LNCAP (cell line): ENCODE measurements around the gene BTG3.
A peak's percentile ranks its signal among the peaks of the same experiment; 100 is the strongest.

Source experiments
- CTCF ChIP-seq: fragments of 450-650 bp; IDR thresholded peaks from 2 replicates; pipeline ENCODE4 v1.5.1; 2017; ENCODE audit warnings: mild to moderate bottlenecking

Gene BTG3

GRCh38 chr21:17610911-17611310, 1.8 kb downstream of the BTG3 start:
- no peak for TF ChIP-seq CTCF

GRCh38 chr21:17609681-17610080, 3.0 kb downstream of the BTG3 start:
- TF ChIP-seq CTCF: no peak

GRCh38 chr21:17607684-17608083, 5.0 kb downstream of the BTG3 start:
- no peak for TF ChIP-seq CTCF

- no peak for TF ChIP-seq CTCF
Measured at GRCh38 chr21:17602874-17603273, 9.8 kb downstream of the BTG3 start.

GRCh38 chr21:17598437-17598836, 14.3 kb downstream of the BTG3 start:
- no peak for TF ChIP-seq CTCF

- TF ChIP-seq CTCF: no peak
Measured at GRCh38 chr21:17597680-17598079, 15.0 kb downstream of the BTG3 start.

GRCh38 chr21:17590430-17590829, 22.3 kb downstream of the BTG3 start:
- no peak for TF ChIP-seq CTCF

- TF ChIP-seq CTCF: peak; percentile 57
Measured at GRCh38 chr21:17585875-17586450, 26.7 kb downstream of the BTG3 start.
